ENCODE measurements around the gene IBTK.
"Not testable (repeated sequence)": the region's sequence is repeated elsewhere in the genome, so short reads cannot be mapped to it uniquely, and the experiment has no call there.

Gene IBTK

DNA sequence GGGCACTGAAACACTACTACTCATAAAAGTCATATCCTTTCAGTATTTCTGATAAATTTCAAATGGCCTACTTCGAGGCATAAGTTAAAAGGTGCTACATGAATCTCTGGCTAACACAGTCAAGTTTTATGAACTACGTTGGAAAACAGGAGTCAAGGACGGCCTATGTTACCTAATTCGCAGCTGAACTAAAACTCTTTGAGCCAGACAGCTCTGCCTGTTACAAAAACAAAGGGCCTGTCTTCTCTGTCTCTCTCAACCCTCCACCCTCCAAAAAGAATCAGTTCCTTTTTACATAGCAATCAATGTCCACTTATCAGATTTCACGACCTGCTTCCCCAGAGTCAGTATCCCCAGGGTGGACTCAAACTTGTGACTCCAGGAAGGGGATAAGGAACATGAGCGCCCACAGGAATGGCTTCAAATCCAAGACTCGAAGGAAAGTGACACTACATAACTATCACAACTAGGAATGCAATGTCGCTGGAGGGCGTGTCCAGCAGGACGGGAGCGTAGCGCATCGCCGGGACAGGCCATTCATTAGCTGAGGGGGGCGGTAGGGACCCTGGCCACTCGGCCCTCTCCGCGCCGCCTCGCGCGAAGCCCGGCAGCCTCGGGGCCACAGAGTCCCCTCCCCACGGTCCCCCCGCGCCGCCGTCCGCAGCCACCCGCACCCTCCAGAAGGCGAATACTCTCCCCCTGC, 591 bp downstream of the IBTK start:
- no peak for DNase-seq (ENCODE audit: extremely low read depth in 1 of 2, low read depth in 1 of 2)

DNA sequence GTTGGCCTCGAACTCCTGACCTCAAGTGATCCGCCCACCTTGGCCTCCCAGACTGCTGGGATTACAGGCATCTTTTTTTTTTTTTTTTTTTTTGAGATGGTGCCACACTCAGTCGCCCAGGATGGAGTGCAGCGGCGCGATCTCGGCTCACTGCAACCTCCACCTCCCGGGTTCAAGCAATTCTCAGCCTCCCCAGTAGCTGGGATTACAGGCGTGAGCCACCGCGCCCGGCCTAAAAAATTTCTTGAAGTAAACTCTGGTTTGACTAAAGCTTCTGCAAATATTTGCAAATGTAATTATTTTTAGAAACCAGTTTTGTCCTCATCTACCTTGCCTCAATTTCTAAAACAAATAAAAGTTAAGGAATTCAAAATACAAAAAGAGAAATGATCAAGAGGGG, 1.2 kb downstream of the IBTK start:
- DNase-seq (ENCODE audit: extremely low read depth in 1 of 2, low read depth in 1 of 2) = no peak

DNA sequence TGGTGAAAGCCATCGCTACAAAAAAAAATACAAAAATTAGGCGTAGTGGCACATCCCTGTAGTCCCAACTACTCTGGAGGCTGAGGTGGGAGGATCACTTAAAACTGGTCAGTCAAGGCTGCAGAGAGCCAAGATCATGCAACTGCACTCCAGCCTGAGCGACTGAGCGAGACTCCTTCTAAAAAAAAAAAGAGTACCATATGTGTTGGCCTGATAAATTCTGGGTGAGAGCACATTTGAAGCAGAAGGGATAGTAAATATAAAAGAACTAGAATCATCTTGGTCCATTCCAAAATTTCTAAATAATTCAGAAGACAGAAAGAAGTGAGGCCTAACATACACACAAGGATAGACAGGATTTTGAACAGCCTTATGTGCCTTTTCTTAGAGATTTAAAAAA, 2.2 kb downstream of the IBTK start:
- no peak for DNase-seq (ENCODE audit: extremely low read depth in 1 of 2, low read depth in 1 of 2)

DNA sequence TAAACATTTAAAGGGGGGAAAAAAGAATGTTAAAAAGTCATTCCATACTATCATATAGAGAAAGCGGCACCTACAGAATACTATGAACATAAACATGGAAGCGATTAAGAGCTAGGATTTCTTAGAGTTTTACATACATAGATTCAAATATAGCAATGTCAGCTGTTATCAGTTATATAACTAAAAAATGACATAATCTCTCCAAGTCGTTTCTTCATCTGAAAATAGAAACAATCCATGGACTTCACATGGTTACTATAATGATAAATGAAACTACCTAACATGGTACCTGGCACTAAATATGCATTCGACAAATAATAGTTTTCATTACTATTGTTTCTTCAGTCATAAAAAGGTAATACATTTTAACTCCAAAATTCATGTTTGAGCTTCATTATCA, 3.7 kb downstream of the IBTK start:
- DNase-seq (ENCODE audit: extremely low read depth in 1 of 2, low read depth in 1 of 2) = no peak

DNA sequence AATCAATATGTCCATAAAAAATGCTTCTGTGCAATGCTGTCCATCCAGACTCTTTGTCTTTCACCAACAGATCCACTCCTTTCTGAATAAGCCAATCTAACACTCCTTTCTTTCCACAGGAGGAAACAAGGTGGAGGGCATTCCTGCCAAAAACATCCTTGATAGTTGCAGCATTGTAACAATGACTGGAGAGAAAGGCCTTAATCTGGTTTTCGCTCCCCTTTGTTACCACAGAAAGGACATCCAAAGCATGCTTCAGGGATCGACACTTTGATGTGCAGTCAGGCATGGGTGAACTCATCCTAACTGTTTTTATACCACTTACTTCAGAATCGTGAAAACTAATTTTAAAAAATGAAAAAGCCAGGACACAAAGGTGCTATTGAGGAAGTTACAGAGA, 7.4 kb downstream of the IBTK start:
- no peak for DNase-seq (ENCODE audit: extremely low read depth in 1 of 2, low read depth in 1 of 2)

DNA sequence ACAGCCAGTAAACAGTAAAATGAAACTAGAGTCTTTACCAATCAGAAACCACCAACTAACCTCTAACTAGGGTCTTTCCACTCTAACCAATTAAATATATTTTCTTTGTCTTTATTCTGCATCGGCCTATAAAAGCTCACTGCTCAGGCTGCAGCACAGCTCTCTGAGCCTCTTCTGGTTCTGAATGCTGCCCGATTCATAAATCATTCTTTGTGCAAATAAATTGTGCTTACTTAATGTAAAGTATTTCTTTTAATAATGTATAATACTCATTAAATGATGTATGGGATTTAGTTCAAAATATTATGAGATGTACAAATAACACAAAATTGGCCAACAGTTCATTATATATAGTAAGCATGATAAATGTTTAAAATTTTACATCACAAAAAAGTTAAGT, 7.9 kb downstream of the IBTK start:
- DNase-seq (ENCODE audit: extremely low read depth in 1 of 2, low read depth in 1 of 2) = no peak

DNA sequence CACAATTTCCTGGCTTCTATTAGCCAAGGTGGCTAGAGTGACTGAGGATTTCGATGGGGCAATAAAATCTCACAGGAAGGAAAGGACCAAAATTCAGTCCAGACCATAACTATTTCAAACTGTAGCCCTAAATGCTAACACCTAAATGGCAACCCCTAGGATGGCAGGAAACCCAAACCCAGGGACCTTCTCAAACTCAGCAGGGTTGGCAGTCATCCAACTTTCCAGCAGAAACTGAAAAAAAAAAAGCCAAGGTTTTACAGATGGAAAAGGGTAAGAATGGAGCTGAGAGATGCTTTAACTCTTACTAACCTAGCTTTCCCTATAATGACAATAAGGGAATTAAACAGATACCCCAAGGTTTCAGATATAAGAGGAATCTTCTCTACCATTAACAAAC, 10.5 kb downstream of the IBTK start:
- DNase-seq (ENCODE audit: extremely low read depth in 1 of 2, low read depth in 1 of 2) = no peak

DNA sequence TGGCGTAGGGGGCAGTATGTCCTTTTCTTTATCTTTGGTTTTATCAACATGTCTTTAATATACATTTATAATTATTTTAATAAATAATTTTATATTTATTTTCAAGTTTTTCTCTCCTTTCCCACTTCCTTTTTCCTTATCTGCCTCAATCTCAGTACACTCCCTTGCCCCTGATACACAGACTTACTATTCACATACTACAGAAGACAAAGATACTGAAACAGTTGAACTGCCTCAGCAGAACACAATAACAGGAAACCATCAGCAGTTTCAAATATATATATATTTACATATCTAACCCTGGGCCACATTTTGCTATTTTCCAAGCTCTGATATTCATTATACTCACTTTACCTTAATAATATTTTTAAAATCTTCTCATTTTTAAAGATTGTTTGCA, 19.8 kb downstream of the IBTK start:
- DNase-seq (ENCODE audit: extremely low read depth in 1 of 2, low read depth in 1 of 2) = no peak

DNA sequence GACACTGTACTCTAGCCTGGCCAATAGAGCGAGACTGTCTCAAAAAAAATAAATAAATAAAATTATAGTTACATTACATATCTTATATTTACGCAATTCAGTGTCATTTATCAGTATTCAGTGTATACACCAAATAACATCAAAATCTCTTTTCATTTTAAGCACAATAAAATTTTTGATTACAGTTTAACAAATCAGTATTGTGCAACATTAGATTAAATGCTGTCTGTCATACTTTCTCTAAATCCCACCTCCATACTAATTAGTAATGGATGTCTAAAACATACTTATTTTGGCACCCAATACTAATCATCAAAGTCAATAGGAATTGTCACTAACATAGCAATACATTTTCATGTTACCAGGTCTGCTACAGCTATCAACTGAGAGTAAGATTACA, 27.4 kb downstream of the IBTK start:
- DNase-seq (ENCODE audit: extremely low read depth in 1 of 2, low read depth in 1 of 2) = no peak

DNA sequence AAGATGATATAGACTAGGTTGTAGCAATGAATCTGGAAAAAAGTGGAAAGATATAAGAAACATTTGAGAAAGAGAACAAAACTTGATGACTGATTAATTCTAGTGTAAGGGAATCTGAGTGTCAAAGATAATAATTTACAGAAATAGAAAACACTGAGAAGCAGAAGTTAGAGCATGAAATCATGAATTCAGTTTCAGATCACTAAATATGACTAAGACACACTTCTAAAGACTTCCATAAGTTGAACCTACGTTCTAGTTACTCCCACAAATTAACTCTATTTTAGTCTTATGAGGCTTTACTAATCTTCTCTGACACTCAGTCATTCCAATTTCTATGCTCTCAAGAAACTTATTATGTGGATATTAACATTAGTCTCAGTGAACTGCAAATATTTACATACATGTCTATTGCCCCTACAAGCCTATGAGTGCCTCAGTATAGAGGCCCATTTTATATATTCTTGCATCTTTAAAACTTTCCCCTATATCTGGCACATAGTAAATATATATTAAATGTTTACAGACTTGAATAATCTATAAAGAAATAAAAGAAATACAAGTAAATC, 30.4 kb downstream of the IBTK start:
- no peak for DNase-seq (ENCODE audit: extremely low read depth in 1 of 2, low read depth in 1 of 2)

DNA sequence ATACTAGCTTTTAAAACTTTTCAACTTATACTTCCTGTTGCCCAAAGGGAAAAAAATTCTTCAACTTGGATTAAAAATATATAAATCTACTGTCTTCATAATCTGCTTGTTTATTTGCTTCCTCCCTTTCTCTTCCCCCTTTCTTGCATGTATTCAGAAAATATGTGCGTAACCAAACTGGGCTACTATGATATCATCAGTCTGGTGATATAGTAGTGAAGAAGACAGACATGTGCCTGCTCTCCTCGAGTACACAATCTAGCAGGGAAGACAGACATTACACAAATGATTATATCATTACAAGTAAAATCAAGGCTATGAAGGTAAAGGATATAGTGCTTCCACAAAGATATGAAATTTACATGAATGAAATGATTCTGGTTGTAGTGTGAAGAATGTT, 31.0 kb downstream of the IBTK start:
- no peak for DNase-seq (ENCODE audit: extremely low read depth in 1 of 2, low read depth in 1 of 2)

DNA sequence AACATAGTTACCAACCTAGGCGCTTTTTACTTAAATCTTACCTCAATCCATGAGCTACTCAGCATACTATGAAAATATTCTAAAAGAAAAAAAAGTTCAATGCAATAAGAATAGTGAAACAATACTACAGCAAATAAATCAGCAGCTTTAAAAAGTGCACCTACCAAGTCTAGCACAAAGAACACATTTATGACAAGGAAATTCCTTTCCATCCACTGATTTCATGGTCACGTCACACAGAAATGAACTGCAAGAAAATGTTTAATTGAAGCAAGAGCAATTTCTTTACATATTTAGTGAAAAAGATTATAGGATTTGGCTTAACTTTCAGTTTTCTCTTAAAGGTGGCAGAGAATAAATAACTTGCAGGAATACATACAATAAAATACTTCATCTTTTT, 36.2 kb downstream of the IBTK start:
- no peak for DNase-seq (ENCODE audit: extremely low read depth in 1 of 2, low read depth in 1 of 2)

DNA sequence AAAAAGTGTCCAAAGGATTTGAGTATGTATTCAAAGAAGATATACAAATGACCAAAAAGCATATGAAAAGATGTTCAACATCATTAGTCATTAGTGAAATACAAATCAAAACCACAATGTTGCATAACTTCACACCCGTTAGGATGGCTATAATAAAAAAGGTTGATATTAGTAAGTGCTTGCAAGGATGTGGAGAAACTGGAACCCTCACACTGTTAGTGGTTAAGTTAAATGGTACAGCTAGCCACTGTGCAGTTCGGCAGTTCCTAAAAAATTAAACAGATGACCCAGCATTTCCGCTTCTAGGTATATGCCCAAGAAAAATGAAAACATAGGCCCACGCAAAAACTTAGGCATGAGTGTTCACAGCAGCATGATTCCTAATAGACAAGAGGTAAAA, 38.6 kb downstream of the IBTK start:
- DNase-seq (ENCODE audit: extremely low read depth in 1 of 2, low read depth in 1 of 2) = no peak

DNA sequence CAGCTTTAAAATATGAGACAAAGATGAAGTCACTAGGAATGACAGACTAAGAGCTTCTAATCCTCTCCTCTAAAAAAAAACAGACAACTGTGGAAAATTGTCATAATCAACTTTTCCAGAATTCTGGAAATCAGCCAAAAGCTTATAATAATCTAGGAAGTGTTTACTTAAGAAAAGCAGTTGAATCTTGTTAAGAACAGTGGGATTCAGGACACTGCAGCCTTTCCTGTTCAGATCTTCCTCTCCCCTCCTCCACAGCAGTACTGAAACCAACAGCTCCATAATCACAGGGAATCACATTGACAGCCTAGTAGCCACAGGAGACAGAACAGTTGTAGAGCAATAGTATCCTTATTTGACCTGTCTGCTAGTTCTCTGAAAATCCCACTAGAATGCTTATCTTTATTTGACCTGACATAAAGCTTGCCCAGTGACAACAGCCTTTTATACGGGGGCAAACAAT, 41.6 kb downstream of the IBTK start:
- no peak for DNase-seq (ENCODE audit: extremely low read depth in 1 of 2, low read depth in 1 of 2)

DNA sequence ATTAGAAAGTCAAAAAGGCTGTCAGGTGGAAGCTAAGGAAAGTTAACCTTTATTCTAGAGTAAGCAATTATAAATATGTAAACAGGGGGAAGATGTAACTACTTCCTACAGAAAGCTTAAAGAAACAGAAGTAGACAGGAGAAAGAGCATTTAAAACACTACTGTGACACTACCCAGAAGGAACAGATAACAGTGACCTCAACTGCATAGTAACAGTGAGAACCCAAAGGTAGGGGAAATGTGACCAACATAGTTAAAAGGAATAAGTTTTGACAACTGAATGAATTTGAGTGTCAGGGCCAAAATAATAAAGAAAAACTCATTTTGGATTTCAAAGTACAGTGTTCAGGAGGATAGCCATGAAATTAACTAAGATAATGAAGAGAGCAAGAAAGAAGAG, 43.5 kb downstream of the IBTK start:
- DNase-seq (ENCODE audit: extremely low read depth in 1 of 2, low read depth in 1 of 2) = no peak

DNA sequence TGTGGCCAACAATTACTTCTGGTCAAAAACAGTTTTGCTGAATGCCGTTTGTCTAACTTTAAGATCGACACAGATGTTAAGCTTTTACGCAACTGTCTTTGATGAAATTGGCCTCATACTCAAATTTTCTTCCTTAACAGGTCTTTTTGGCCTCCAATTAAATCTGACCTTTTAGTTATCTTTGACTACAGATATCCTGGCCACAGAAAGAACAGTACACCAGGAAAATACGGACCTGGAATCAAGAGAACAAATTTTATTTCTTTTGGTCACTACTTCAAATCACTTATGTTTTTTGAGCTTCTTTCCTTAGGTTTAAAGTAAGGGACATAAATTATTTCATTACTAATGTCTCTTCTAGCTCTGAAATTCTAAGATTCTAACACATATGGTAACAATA, 49.8 kb downstream of the IBTK start:
- no peak for DNase-seq (ENCODE audit: extremely low read depth in 1 of 2, low read depth in 1 of 2)

DNA sequence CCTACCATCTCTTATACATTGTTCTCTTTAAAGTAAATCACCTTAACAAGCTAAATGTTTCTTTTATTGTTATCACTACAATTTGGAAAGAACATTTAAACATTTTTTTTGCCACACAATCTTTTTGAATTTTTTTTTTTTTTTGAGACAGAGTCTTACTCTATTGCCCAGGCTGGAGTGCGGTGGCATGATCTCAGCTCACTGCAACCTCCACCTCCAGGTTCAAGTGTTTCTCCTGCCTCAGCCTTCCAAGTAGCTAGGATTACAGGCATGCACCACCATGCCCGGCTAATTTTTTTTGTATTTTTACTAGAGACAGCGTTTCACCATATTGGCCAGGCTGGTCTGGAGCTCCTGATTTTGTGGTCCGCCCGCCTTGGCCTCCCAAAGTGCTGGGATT, 50.3 kb downstream of the IBTK start:
- not testable (repeated sequence) for DNase-seq (ENCODE audit: extremely low read depth in 1 of 2, low read depth in 1 of 2)

DNA sequence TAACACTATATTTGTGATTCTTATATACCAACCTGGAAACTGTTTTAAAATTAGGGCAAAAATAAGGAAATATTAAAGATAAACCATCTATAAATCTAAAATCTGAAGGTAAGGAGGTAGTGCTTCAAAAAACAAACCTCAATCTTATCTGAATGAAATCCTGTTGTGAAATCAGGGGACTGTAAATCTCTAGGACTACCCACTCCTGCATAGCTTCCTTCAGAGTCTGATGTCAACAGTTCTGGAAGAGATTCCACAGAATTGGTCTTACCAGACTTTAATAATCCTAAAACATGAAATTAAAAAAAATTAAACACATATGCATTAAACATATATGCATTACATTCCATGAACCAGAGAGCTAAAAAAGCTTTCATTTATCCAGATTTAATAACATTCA, 51.4 kb downstream of the IBTK start:
- no peak for DNase-seq (ENCODE audit: extremely low read depth in 1 of 2, low read depth in 1 of 2)

DNA sequence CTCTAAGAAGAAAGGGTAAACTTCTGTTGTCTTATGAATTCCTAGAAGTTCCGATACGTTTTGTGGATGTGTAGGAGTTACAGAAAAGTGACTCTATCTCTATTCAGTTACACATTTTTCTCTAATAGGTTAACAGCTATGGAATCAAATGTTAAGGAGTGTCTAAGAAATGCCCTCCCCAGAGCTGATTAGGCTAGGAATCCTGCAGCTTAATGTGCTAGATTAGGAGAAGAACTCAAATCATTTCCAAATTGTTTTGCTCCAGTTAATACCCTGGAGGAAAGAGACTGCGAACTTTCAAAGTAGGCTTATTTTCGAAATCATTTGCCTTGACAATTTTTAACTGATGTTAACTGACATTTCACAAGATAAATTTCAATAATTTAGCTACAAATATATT, 51.9 kb downstream of the IBTK start:
- DNase-seq (ENCODE audit: extremely low read depth in 1 of 2, low read depth in 1 of 2) = no peak

DNA sequence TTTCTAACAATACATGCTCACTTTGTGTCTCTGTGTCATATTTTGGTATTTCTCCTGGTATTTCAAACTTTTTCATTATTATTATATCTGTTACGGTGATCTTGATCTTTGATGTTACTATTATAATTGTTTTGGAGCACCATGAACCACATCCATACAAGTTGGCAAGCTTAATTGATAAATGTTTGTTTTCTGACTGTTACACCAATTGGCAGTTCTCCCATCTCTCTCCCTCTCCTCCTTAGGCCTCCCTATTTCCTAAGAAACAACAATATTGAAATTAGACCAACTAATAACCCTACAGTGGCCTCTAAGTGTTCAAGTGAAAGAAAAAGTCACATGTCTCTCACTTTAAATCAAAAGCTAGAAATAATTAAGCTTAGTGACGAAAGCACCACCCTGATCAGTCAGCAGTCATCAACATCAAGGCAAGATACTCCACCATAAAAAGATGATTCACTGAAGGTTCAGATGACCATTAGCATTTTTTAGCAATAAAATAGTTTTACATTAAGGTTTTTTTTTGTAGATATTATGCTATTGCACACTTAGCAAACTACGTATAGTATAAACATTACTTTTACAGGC, 61.5 kb downstream of the IBTK start:
- no peak for DNase-seq (ENCODE audit: extremely low read depth in 1 of 2, low read depth in 1 of 2)

DNA sequence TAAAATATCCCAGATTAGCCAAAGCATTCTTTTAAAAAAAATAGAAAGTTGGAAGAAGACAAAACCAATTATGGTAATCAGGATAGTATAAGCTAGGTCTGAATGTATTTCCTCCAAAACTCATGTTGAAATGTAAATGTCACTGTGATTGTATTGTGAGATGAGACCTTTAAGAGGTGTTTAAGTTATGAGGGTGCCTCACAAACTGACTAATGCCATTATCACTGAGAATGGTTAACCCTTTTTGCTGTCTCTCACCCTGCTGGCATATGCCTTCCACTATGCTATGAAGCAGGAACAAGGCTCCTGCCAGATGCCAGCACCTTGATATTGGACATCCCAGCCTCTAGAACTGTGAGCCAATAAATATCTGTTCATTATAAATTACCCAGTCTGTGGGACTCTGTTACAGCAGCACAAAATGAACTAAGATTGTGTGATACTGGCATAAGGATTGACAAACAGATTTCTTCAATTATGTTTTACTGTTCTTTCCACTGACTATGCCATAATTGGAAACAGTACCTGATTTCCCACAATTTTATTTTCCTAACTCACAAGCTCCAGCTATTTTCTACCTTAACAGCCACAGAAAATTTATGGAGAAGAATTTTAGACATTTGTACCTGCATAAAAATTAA, 63.8 kb downstream of the IBTK start:
- DNase-seq (ENCODE audit: extremely low read depth in 1 of 2, low read depth in 1 of 2) = no peak

DNA sequence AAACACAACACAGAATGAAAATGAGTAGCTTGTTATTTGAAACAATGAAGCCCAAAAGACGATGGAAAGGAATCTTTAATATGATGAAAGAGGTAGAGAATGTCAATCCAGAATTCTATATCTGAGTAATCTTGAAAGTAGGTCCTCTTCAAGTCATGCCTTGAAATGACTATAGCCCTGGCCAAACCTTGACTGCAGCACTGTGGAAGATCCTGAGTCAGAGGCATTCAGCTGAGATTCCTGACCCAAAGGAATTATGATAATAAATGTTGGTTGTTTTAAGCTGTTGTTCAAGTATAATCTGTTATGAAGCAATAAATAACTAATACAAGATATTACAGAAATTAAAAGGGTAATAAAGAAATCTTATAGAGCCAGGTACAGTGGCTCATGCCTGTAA, 64.8 kb downstream of the IBTK start:
- DNase-seq (ENCODE audit: extremely low read depth in 1 of 2, low read depth in 1 of 2) = no peak

Measured in stimulated activated CD8-positive, alpha-beta memory T cell treated with anti-CD3 and anti-CD28 coated beads, Interleukin-7, amount 100 ng/mL, for 48 hours (primary cell).